Body of pancreas (tissue), 4 donors: Measurements from ENCODE around the gene ZNHIT6.

Experiments
- CTCF ChIP-seq, 7 experiments: fragments of 450-650 bp in 4 of 7; fragments of 200-600 bp in 3 of 7; sonication (generic) in 3 of 7; IDR thresholded peaks; one replicate each; pipeline ENCODE4 v1.5.1; 2016 to 2019; ENCODE audit warnings: antibody characterized with exemption in 7 of 7
- POLR2A ChIP-seq, 3 donors: fragments of 450-650 bp; IDR thresholded peaks; one replicate each; pipeline ENCODE4 v1.6.1; 2016; ENCODE audit warnings: antibody characterized with exemption in 3 of 3, mild to moderate bottlenecking in 2 of 3

- TF ChIP-seq CTCF (IDR thresholded peaks at IDR 0.05) (no peak), POLR2A (IDR thresholded peaks at IDR 0.05) (no peak)
Observed at GRCh38 chr1:85689775-85690404, 18.3 kb downstream of the ZNHIT6 start.
